Liver (tissue), 9 donors: ENCODE measurements around the gene SAMD1. TPM values are rescaled to one million over a fixed set of nuclear protein-coding genes. Genes with fewer than 3 reads are reported as not detected.
A peak's percentile ranks its signal among the peaks of the same experiment; 100 is the strongest.

Source experiments
- DNase-seq: peaks from one replicate; pipeline ENCODE4 v3.0.0-alpha.2; 2017; ENCODE audit warnings: low spot score
- H3K27ac ChIP-seq, 2 donors: one replicate each; pipeline ENCODE4 v1.7.0; 2013; ENCODE audit warnings: inconsistent platforms in 2 of 2, low read length in 2 of 2, control low read depth in 1 of 2, low read depth in 1 of 2, mild to moderate bottlenecking in 1 of 2
- H3K27me3 ChIP-seq, 4 donors: one replicate each; pipeline versions ENCODE4 v1.6.1 to v1.7.0; 2013; ENCODE audit warnings: low read length in 3 of 4, inconsistent platforms in 1 of 4, mild to moderate bottlenecking in 1 of 4, moderate library complexity in 1 of 4; ENCODE audit not compliant: control insufficient read depth in 4 of 4, insufficient read depth in 4 of 4
- H3K36me3 ChIP-seq, 4 donors: one replicate each; pipeline versions ENCODE4 v1.6.1 to v1.7.0; 2013; ENCODE audit warnings: low read length in 3 of 4, mild to moderate bottlenecking in 3 of 4, low read depth in 1 of 4, moderate library complexity in 1 of 4; ENCODE audit not compliant: control insufficient read depth in 4 of 4, insufficient read depth in 3 of 4
- H3K4me1 ChIP-seq, 4 donors: one replicate each; pipeline versions ENCODE4 v1.6.1 to v1.7.0; 2013; ENCODE audit warnings: low read length in 3 of 4, mild to moderate bottlenecking in 3 of 4, moderate library complexity in 1 of 4; ENCODE audit not compliant: control insufficient read depth in 4 of 4, insufficient read depth in 4 of 4
- H3K4me3 ChIP-seq, 3 donors: one replicate each; pipeline versions ENCODE4 v1.6.1 to v1.7.0; 2013; ENCODE audit warnings: low read length in 3 of 3, control low read depth in 1 of 3, low read depth in 1 of 3, mild to moderate bottlenecking in 1 of 3
- H3K9ac ChIP-seq, 2 donors: one replicate each; pipeline ENCODE4 v1.7.0; 2013; ENCODE audit warnings: low read length in 2 of 2, mild to moderate bottlenecking in 2 of 2, moderate library complexity in 2 of 2, control low read depth in 1 of 2, low read depth in 1 of 2
- H3K9me3 ChIP-seq, 4 donors: one replicate each; pipeline versions ENCODE4 v1.6.1 to v1.7.0; 2013; ENCODE audit warnings: low read length in 3 of 4; ENCODE audit not compliant: control insufficient read depth in 4 of 4
- ATF3 ChIP-seq: IDR thresholded peaks from 2 replicates; pipeline ENCODE4 v1.6.1; 2016; ENCODE audit warnings: antibody characterized with exemption
- CTCF ChIP-seq: fragments of 150-350 bp; IDR thresholded peaks from 2 replicates; pipeline ENCODE4 v1.5.1; 2017; ENCODE audit warnings: improper control_type of control experiment, low read depth, low read length; ENCODE audit not compliant: missing input control
- EGR1 ChIP-seq, 2 donors: IDR thresholded peaks; 2 replicates each; pipeline ENCODE4 v1.6.1; 2016 to 2018; ENCODE audit warnings: antibody characterized with exemption in 2 of 2, low read depth in 2 of 2
- FOXA1 ChIP-seq: IDR thresholded peaks from 2 replicates; pipeline ENCODE4 v1.6.1; 2016; ENCODE audit warnings: antibody characterized with exemption
- FOXA2 ChIP-seq: IDR thresholded peaks from 2 replicates; pipeline ENCODE4 v1.6.1; 2016; ENCODE audit warnings: antibody characterized with exemption
- GABPA ChIP-seq, 2 donors: IDR thresholded peaks in 1 of 2; conservative IDR thresholded peaks in 1 of 2; 2 replicates each; pipeline ENCODE4 v1.6.1; 2016; ENCODE audit warnings: antibody characterized with exemption in 2 of 2, mild to moderate bottlenecking in 1 of 2, moderate library complexity in 1 of 2
- HNF4A ChIP-seq, 2 donors: conservative IDR thresholded peaks; 2 replicates each; pipeline ENCODE4 v1.6.1; 2016; ENCODE audit warnings: antibody characterized with exemption in 2 of 2, mild to moderate bottlenecking in 2 of 2
- HNF4G ChIP-seq: IDR thresholded peaks from 2 replicates; pipeline ENCODE4 v1.6.1; 2016; ENCODE audit warnings: antibody characterized with exemption
- JUND ChIP-seq, 2 donors: IDR thresholded peaks; 2 replicates each; pipeline ENCODE4 v1.6.1; 2016; ENCODE audit warnings: antibody characterized with exemption in 2 of 2
- MAX ChIP-seq: IDR thresholded peaks from 2 replicates; pipeline ENCODE4 v1.6.1; 2016; ENCODE audit warnings: antibody characterized with exemption
- RAD21 ChIP-seq, 2 donors: IDR thresholded peaks; 2 replicates each; pipeline ENCODE4 v1.6.1; 2016; ENCODE audit warnings: antibody characterized with exemption in 2 of 2, mild to moderate bottlenecking in 2 of 2
- REST ChIP-seq: IDR thresholded peaks from 2 replicates; pipeline ENCODE4 v1.6.1; 2016; ENCODE audit warnings: antibody characterized with exemption, mild to moderate bottlenecking
- RXRA ChIP-seq, 2 donors: IDR thresholded peaks; 2 replicates each; pipeline ENCODE4 v1.6.1; 2017 to 2018; ENCODE audit warnings: antibody characterized with exemption in 2 of 2, mild to moderate bottlenecking in 1 of 2
- SP1 ChIP-seq: IDR thresholded peaks from 2 replicates; pipeline ENCODE4 v1.6.1; 2018; ENCODE audit warnings: antibody characterized with exemption, mild to moderate bottlenecking
- TAF1 ChIP-seq: conservative IDR thresholded peaks from 2 replicates; pipeline ENCODE4 v1.6.1; 2016; ENCODE audit warnings: antibody characterized with exemption, mild to moderate bottlenecking
- YY1 ChIP-seq: IDR thresholded peaks from 2 replicates; pipeline ENCODE4 v1.6.1; 2016; ENCODE audit warnings: antibody characterized with exemption, mild to moderate bottlenecking
- ZBTB33 ChIP-seq: IDR thresholded peaks from 2 replicates; pipeline ENCODE4 v1.6.1; 2016; ENCODE audit warnings: antibody characterized with exemption
- WGBS: extraction: QIAGEN DNeasy Blood & Tissue Kit; methylation state at CpG from one replicate; pipeline ENCODE4 v1.1.7; 2013; 5-methylcytosine and 5-hydroxymethylcytosine counted together
- polyA plus RNA-seq, 2 donors: library from polyadenylated mRNA; stranded (reverse) in 1 of 2; unstranded in 1 of 2; fragments of 200-250 nt in 1 of 2; fragments of >200 nt in 1 of 2; fragmentation: Nextera tagmentation in 1 of 2; extraction: Ambion mirVana in 1 of 2; gene quantifications; one replicate each; pipeline versions ENCODE4 v1.2.1 to v1.2.3, GENCODE V29; 2013 to 2015
- total RNA-seq, 2 donors: library from RNA; depleted of rRNA; stranded (reverse); fragments of >200 nt; gene quantifications; one replicate each; pipeline ENCODE4 v1.2.3, GENCODE V29; 2014
- donor health status: healthy.
- donor health status: healthy.
- donor health status: healthy.
- donor health status: healthy.
- donor health status: healthy.

SAMD1 gene
- total and polyA plus RNA-seq, 4 donors = 2.1 to 33.0 (median 9.0) TPM

GRCh38 chr19:14091813-14092462, 1.4 kb upstream of the SAMD1 start:
- H3K36me3 ChIP-seq = peaks cover 0 to 7% (median 4%) of the 10 kb centered on the region in 4 donors
- H3K4me3 ChIP-seq = peak overlapping the region in 2 of 3 donors; percentile 89 to 93
- peaks cover 0 to 5% (median 3%) of the 10 kb centered on the region in 4 donors for H3K9me3 ChIP-seq
- TF ChIP-seq FOXA1 = no peak
- no peak for TF ChIP-seq FOXA2
- no peak for TF ChIP-seq SP1
- TF ChIP-seq RXRA (IDR thresholded peaks at IDR 0.05) = no peak
- TF ChIP-seq CTCF = no peak
- TF ChIP-seq TAF1 = no peak
- no peak for TF ChIP-seq MAX
- no peak for TF ChIP-seq JUND (IDR thresholded peaks at IDR 0.05)
- no peak for TF ChIP-seq HNF4G
- TF ChIP-seq GABPA (IDR thresholded peaks at IDR 0.05 in 1 of 2, conservative IDR thresholded peaks at IDR 0.05 in 1 of 2) = no peak
- TF ChIP-seq EGR1 (IDR thresholded peaks at IDR 0.05; ENCODE audit: low read depth in 2 of 2) = no peak
- TF ChIP-seq ATF3 = no peak
- TF ChIP-seq ZBTB33 = no peak
- no peak for TF ChIP-seq HNF4A (conservative IDR thresholded peaks at IDR 0.05)
- 35% methylated on average over 15 of the region's 15 CpGs for WGBS
- H3K9ac ChIP-seq = peak overlapping the region in 1 of 2 donors; percentile 97
- peaks cover 1 to 12% (median 8%) of the 10 kb centered on the region in 4 donors for H3K4me1 ChIP-seq
- peak overlapping the region; percentile 95 to 96 for H3K27ac ChIP-seq
- no peaks in the 10 kb centered on the region for H3K27me3 ChIP-seq
- DNase-seq = peak; percentile 50

GRCh38 chr19:14091081-14091812, 696 bp upstream of the SAMD1 start:
- WGBS = under 1% methylated on average over 71 of the region's 72 CpGs
- Histone ChIP-seq H3K9ac (peak overlapping the region; percentile 89 to 97), H3K27me3 (no peaks in the 10 kb centered on the region), H3K27ac (peak overlapping the region; percentile 95 to 96), H3K36me3 (peaks cover 0 to 3% (median under 1%) of the 10 kb centered on the region in 4 donors), H3K4me1 (peaks cover 1 to 12% (median 8%) of the 10 kb centered on the region in 4 donors), H3K4me3 (peak overlapping the region; percentile 85 to 93 (median 89)), H3K9me3 (peaks cover 0 to 5% (median 3%) of the 10 kb centered on the region in 4 donors)
- peak; percentile 77 for DNase-seq
- TF ChIP-seq REST (no peak), SP1 (peak; percentile 5), JUND (IDR thresholded peaks at IDR 0.05) (no peak), RAD21 (IDR thresholded peaks at IDR 0.05) (no peak), EGR1 (IDR thresholded peaks at IDR 0.05; ENCODE audit: low read depth in 2 of 2) (peak in 1 of 2 donors; percentile 18), FOXA1 (no peak), FOXA2 (no peak), TAF1 (no peak), ZBTB33 (no peak), GABPA (IDR thresholded peaks at IDR 0.05 in 1 of 2, conservative IDR thresholded peaks at IDR 0.05 in 1 of 2) (no peak), MAX (no peak), RXRA (IDR thresholded peaks at IDR 0.05) (no peak), ATF3 (no peak), YY1 (no peak), HNF4G (no peak)
